HG03097 (cell line): ENCODE measurements around the gene NEB.

ENCODE experiments used
- ATAC-seq: cut with Tn5 transposase; IDR thresholded peaks from one replicate; pipeline ENCODE4 v1.9.1; 2021; ENCODE audit not compliant: unreplicated experiment, low FRiP score

Gene NEB, protein sequence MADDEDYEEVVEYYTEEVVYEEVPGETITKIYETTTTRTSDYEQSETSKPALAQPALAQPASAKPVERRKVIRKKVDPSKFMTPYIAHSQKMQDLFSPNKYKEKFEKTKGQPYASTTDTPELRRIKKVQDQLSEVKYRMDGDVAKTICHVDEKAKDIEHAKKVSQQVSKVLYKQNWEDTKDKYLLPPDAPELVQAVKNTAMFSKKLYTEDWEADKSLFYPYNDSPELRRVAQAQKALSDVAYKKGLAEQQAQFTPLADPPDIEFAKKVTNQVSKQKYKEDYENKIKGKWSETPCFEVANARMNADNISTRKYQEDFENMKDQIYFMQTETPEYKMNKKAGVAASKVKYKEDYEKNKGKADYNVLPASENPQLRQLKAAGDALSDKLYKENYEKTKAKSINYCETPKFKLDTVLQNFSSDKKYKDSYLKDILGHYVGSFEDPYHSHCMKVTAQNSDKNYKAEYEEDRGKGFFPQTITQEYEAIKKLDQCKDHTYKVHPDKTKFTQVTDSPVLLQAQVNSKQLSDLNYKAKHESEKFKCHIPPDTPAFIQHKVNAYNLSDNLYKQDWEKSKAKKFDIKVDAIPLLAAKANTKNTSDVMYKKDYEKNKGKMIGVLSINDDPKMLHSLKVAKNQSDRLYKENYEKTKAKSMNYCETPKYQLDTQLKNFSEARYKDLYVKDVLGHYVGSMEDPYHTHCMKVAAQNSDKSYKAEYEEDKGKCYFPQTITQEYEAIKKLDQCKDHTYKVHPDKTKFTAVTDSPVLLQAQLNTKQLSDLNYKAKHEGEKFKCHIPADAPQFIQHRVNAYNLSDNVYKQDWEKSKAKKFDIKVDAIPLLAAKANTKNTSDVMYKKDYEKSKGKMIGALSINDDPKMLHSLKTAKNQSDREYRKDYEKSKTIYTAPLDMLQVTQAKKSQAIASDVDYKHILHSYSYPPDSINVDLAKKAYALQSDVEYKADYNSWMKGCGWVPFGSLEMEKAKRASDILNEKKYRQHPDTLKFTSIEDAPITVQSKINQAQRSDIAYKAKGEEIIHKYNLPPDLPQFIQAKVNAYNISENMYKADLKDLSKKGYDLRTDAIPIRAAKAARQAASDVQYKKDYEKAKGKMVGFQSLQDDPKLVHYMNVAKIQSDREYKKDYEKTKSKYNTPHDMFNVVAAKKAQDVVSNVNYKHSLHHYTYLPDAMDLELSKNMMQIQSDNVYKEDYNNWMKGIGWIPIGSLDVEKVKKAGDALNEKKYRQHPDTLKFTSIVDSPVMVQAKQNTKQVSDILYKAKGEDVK (N-terminal part only)

GRCh38 chr2:151733771-151734672, at the start of gene NEB:
Gene NEB (minus strand): TSS chr2:151734476. CDS start chr2:151733156, 1,320 bp downstream.
- ATAC-seq: no peak

GRCh38 chr2:151783133-151783520, 48.9 kb upstream of the NEB start:
- ATAC-seq: no peak

- no peak for ATAC-seq
These were observed 48.3 kb upstream of the NEB start for GRCh38 chr2:151782378-151783132.

- no peak for ATAC-seq
These were observed 47.4 kb upstream of the NEB start for GRCh38 chr2:151781642-151782041.

DNA sequence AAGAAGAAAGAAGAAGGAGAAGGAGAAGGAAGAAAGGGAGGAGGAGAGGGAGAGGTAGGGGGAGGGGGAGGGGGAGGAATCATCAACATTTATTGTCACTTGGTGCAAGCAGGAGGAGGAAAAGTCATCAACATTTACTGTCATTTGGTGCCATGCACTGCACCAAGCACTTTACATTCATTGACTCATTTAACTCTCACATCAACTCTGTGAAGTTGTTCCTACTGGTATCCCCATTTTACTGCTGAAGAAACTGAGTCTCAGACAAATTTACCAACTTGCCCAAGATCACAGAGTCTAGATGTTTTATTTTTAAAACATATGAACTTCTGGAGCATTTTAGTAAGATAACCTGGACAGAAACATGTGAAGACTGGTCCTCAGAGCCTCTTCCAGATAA, 46.7 kb upstream of the NEB start:
- no peak for ATAC-seq

DNA sequence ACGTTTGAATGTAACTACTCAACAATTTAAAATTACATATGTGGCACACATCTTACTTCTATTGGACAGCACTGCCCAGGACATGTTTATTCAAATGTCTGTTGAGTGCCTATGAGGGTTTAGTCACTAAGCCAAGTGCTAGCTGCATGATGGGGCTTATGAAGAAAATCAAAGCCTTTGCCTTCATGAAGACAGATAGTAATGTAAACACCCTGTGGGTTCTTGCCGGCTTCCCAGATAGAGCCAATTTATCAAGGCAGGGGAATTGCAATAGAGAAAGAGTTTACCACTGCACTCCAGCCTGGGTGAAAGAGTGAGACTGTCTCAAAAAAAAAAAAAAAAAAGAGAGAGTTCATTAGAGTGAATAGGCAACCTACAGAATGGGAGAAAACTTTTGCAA, 43.7 kb upstream of the NEB start:
- ATAC-seq: no peak

DNA sequence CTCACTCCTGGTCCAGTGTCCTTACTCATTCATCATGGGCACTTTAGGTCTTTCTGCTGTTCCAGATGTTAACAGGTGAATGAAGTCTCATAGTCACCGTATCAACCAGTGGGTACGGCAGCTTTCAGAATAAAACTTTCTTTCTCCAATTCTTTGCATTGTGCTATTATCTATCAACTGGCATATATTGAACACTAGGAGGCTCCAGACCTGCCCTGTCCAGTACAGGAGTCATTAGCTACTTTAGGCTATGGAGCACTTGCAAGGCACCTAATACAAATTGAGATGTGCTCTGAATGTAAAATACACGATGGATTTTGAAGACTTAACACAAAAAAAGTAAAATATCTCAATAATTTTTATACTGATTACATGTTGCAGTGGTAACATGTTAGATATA, 43.2 kb upstream of the NEB start:
- ATAC-seq: no peak

DNA sequence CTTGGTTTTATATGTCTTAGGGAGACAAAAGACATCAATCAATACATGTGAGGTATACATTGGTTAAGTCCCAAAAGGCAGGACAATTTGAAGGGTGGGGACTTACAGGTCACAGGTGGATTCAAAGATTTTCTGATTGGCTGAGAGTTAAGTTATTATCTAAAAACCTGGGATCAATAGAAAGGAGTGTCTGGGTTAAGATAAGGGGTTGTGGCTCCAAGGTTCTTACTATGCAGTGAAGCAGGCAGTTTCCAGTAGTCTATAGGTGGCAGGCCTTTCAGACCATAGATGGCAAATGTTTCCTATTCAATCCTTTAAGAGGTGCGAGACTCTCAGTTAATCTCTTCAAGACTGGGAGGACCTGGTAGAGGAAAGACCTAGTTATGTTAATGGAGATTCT, 42.1 kb upstream of the NEB start:
- ATAC-seq: no peak

DNA sequence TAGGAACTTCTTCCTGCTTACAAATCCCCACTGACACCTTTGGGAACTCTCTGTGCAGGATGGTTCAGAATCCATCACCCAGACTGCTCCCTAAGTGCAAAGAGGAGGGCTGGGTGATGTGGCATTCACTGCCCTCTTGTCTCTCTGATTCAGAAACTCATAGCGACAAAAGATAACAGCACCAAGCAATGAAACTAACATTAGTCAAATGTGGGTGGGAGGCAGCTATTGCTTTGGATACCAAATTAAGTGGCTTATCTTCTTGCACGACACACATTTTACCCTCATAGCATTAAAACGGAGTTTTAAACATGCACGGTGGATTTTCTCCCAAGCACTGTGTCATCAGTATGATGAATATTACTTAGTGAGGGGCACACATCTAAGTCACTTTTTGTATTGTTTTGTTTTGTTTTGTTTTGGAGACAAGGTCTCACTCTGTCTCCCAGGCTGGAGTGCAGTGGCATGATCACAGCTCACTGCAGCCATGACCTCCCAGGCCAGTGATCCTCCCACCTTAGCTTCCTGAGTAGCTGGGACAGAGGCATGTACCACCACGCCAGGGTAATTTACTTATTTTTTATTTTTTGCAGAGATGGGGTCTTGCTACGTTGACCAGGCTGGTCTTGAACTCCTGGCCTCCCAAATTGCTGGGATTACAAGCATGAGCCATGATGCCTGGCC, 40.9 kb upstream of the NEB start:
- no peak for ATAC-seq

DNA sequence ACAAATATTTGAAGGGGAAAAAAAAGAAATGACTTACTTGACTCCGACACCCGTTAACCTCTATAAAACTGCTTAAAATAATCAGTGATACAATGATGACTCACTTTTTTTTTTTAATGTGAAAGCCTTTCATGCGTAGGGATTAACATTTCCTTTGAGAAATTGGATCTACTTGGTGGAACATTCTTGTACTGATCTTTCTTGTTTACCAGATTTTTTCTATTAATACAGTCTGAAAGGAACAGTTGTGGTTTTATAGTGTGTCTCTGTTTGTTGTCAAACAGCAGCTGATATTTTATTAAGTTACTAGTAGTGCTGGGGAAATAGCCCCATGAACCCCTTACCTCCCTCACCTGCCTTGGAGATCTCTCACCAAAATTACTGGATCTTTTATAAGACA, 40.2 kb upstream of the NEB start:
- no peak for ATAC-seq

DNA sequence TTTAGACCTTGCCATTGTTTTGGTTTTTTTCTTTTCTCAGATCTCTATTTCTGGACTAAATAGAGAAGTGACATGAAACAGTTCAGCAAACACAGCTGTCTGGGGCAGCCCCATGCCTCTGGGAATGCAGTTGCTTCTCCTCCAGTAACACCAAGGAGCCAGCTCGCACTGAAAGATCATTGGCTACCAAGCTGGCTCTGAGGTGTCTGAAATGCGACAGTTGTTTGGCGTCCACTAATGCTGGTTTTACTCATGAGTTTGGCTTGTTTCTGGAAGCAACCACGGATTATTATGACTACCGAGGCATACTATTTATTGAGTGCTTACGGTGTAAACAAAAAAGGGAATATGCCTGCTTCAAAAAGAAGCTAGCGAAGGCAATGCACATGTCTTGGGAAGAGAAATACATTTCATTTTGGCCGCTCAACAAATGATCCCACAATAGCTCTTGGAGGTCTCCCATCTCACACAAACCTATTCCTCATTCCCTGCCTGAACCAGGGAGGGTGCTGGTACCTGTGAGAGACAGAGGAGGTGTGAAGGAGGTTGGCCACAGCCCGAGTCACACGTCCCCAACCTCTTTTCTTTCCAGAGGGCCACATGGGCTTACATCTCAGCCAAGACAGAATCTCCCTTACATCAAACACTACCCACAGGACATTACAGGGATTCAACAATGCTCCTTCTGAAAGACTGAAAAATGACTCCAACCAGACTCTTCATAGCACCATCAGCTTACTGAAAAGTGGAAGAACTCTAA, 37.5 kb upstream of the NEB start:
- ATAC-seq: peak; percentile 93

DNA sequence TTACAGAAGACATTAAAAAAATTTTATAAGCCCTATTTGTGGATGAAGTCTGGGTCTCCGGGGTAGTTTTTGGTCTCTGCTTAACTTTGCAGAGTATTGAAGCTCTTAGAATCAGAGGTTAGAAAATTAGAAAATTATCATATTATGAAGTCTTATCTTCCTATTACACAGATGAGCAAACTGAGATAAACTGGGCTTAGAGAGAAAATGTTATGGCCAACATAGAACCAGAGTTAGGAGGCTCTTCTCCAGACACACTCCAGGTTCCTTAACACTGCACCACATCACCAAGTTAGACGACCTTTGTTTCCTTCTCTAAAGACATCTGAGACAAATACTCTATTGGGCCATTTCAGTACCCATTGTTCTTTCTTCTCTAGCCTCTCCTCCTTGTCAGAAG, 36.7 kb upstream of the NEB start:
- no peak for ATAC-seq

DNA sequence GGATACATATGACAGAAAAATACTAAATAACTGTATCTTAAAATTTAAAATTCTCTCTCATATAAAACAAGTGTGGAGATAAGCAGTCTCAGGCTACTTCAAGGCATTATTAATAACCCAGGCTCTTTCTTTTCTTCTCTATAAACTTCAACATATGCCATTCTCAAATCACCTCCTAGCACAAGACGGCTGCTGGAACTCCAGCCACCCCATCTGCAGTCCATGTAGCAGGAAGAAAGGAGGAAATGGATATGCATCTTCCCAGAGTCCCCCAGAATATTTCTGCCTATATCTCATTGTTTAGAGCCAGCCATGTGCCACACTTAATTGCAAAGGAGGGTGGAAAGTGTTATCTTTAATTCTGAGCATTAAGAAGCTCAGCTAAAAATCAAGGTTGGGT, 35.3 kb upstream of the NEB start:
- no peak for ATAC-seq

DNA sequence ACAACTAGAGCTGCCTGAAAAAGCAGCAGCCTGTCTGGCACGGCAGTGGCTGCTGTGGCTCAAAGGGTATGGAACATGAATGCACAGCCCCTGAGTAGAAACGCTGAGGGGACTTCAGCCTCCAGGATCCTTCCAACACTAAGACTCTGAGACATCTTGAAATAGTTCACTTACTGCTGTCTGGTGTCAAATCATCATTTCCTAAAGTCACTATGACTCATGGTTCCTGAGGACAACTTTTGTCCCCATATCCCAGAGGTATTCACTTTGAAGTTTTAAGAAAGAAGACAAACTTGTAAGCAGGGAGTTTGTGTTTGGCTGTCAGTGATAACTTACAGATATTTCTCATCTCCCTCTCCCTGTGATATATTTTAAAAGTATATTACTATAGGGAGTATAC, 33.3 kb upstream of the NEB start:
- ATAC-seq: no peak

- ATAC-seq: peak; percentile 49
These were observed 32.3 kb upstream of the NEB start for GRCh38 chr2:151766437-151767153.

DNA sequence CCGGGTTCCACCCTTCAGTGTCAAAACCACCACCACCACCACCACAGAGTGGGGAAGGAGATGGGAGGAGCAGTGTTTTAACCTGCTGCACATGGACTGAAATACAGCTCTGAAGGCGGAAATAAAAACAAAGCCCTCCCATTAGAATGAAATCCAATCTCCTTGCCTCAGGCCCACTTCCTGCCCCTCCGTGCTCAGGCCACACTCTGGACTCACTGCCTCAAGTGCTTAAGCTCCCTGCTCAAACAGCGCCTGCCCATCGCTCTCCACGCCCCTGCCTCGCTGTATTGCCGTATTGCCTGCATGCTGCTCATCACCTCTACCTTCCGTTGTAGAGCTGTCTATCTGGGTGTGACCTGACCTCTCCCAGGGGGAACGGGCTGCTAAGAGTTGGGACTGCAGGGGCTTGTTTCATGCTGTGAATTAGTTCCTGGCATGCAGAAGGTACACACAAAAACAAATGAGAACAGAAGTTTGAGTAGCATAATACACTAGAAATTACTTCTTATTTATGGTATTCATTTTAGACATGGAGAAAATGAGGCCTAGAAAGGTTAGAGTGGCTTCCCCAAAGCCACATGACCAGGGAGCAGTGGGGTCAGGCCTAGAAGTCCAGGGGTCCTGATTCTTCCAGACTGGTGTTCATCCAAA, 31.6 kb upstream of the NEB start:
- no peak for ATAC-seq

- ATAC-seq: no peak
These were observed 28.4 kb upstream of the NEB start for GRCh38 chr2:151762694-151763093.
